Upper lobe of left lung (tissue), 4 donors: Measurements from ENCODE around the gene RNF130.

ENCODE experiments used
- EP300 ChIP-seq, 4 donors: sonication (generic); formaldehyde crosslinking; IDR thresholded peaks; one replicate each; pipeline ENCODE4 v1.5.1; 2017; ENCODE audit warnings: antibody characterized with exemption in 4 of 4, control low read depth in 2 of 4
- POLR2A ChIP-seq, 4 donors: fragments of 450-650 bp; IDR thresholded peaks; one replicate each; pipeline ENCODE4 v1.5.1; 2016 to 2017; ENCODE audit warnings: antibody characterized with exemption in 4 of 4, mild to moderate bottlenecking in 2 of 4
- POLR2AphosphoS5 ChIP-seq, 2 donors: sonication (generic); formaldehyde crosslinking; IDR thresholded peaks; one replicate each; pipeline ENCODE4 v1.5.1; 2017; ENCODE audit warnings: antibody characterized with exemption in 2 of 2
- TF ChIP-seq, protein P1 (sequence below), 6 experiments: fragments of 450-650 bp in 4 of 6; fragments of 200-600 bp in 2 of 6; sonication (generic) in 2 of 6; IDR thresholded peaks; one replicate each; pipeline ENCODE4 v1.5.1; 2016 to 2019; ENCODE audit warnings: antibody characterized with exemption in 6 of 6

DNA sequence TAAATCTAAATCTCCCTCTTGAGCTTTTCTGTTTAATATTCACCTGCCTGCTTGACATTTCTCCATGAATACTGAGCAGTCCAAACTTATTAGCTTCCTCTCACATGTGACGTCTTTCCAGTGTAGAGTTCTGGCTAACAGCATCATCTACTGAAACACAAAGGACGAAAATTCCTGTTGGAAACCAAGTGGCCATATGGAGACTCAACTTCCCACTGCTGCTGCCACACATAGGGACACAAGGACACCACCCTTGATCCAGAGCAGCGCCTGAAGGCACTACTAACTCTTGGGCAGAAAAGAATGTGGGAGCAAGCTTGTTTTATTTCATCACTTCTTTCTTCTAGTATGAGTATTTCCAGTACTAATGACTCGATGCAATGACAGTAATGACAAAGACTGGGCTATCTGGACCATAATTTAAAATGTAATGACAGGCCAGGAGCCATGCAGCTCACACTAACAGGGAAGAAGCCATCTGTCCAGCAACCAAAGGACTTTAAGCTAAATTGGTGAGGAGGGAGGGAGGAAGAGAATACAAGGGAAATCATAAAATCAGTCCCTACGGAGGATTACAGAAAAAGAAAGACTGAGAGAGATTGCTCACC is 19.2 kb downstream of the RNF130 start:
- TF ChIP-seq, protein P1, sequence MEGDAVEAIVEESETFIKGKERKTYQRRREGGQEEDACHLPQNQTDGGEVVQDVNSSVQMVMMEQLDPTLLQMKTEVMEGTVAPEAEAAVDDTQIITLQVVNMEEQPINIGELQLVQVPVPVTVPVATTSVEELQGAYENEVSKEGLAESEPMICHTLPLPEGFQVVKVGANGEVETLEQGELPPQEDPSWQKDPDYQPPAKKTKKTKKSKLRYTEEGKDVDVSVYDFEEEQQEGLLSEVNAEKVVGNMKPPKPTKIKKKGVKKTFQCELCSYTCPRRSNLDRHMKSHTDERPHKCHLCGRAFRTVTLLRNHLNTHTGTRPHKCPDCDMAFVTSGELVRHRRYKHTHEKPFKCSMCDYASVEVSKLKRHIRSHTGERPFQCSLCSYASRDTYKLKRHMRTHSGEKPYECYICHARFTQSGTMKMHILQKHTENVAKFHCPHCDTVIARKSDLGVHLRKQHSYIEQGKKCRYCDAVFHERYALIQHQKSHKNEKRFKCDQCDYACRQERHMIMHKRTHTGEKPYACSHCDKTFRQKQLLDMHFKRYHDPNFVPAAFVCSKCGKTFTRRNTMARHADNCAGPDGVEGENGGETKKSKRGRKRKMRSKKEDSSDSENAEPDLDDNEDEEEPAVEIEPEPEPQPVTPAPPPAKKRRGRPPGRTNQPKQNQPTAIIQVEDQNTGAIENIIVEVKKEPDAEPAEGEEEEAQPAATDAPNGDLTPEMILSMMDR (IDR thresholded peaks at IDR 0.05), result no peak
- no peak for TF ChIP-seq POLR2AphosphoS5 (IDR thresholded peaks at IDR 0.05)
- TF ChIP-seq POLR2A (IDR thresholded peaks at IDR 0.05), result no peak
- no peak for TF ChIP-seq EP300 (IDR thresholded peaks at IDR 0.05)
